Prostate gland (tissue), 2 donors: Measurements from ENCODE around the gene PXDC1.

Source experiments
- POLR2A ChIP-seq: fragments of 450-650 bp; IDR thresholded peaks from one replicate; pipeline ENCODE4 v1.6.1; 2016; ENCODE audit warnings: antibody characterized with exemption, mild to moderate bottlenecking
- POLR2AphosphoS5 ChIP-seq: sonication (generic); formaldehyde crosslinking; IDR thresholded peaks from one replicate; pipeline ENCODE4 v1.6.1; 2017; ENCODE audit warnings: antibody characterized with exemption
- TF ChIP-seq, protein P1 (sequence below), 4 experiments: fragments of 200-600 bp in 2 of 4; fragments of 450-650 bp in 2 of 4; sonication (generic) in 2 of 4; IDR thresholded peaks; 1 replicate in 3 of 4; 2 replicates in 1 of 4; pipeline ENCODE4 v1.5.1; 2016 to 2019; ENCODE audit warnings: antibody characterized with exemption in 4 of 4, mild to moderate bottlenecking in 2 of 4, moderate library complexity in 2 of 4

DNA sequence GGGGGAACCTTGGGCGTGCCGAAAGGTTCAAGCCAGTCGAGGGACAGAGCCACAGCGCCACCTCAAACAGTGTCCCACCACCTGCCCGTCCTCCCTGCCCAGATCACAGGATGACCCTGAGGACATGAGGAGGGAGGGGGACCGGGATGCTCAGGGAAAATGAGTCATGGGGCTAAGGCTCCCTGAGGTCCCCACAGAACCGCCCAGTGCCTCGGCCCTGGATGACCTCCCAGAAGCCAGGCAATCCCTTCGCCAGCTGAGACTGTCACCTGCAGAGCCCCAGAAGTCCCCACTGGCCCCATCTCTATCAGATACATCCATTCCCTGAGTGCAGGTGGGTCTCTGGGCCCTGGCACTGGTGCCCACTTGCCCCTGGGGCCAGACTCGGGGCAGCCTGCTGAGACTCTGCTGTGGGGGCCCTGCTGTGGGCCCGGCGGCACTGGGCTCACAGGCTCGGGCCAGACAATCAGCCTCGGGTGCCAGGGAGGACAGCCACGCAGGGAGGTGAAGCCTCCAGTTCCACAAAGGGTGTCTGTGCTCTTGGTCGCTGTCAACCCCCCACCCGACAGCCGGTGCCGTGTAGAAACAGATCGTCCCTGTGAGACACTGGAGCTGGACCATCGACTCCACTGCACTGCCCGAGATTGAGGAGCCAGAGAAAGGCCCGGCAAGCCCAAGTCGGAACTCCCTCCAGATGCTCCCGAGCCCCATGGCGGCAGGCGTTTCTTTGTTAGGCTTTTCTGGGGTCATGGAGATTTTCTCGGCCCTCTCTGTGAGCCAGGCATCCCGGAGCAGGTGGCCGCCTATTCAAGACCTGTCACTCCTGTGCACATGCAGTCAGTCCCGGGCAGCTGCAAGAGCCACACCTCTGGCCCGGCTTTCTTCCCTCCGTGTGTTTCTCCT lies 26.1 kb downstream of the PXDC1 start:
- TF ChIP-seq POLR2A (no peak), POLR2AphosphoS5 (no peak)
- TF ChIP-seq, protein P1, sequence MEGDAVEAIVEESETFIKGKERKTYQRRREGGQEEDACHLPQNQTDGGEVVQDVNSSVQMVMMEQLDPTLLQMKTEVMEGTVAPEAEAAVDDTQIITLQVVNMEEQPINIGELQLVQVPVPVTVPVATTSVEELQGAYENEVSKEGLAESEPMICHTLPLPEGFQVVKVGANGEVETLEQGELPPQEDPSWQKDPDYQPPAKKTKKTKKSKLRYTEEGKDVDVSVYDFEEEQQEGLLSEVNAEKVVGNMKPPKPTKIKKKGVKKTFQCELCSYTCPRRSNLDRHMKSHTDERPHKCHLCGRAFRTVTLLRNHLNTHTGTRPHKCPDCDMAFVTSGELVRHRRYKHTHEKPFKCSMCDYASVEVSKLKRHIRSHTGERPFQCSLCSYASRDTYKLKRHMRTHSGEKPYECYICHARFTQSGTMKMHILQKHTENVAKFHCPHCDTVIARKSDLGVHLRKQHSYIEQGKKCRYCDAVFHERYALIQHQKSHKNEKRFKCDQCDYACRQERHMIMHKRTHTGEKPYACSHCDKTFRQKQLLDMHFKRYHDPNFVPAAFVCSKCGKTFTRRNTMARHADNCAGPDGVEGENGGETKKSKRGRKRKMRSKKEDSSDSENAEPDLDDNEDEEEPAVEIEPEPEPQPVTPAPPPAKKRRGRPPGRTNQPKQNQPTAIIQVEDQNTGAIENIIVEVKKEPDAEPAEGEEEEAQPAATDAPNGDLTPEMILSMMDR (IDR thresholded peaks at IDR 0.05), result no peak
